IPS DF 4.7 (cell line): ENCODE results near the gene HPN.
"Not testable (repeated sequence)": the region's sequence is repeated elsewhere in the genome, so short reads cannot be mapped to it uniquely, and the experiment has no call there.

ENCODE experiments used
- DNase-seq: peaks from one replicate; pipeline ENCODE4 v3.0.0-alpha.2; 2013; ENCODE audit warnings: low spot score; ENCODE audit errors: extremely low read depth

HPN gene

DNA sequence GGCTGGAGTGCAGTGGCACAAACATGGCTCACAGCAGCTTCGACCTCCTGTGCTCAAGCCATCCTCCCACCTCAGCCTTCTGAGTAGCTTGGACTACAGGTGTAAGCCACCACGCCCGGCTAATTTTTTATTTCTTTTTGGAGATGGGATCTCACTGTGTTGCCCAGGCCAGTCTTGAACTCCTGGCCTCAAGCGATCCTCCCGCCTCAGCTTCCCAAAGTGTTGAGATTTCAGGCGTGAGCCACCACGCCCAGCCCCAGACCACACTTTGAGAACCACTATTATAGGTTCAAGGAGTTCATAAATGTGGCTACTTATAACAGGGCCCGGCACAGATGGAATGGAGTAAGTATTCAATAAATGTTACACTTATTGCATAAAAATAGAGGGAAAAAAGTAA, 14.5 kb upstream of the HPN start:
- DNase-seq: no peak

- no peak for DNase-seq
These were observed 13.5 kb upstream of the HPN start for GRCh38 chr19:35027851-35028599.

DNA sequence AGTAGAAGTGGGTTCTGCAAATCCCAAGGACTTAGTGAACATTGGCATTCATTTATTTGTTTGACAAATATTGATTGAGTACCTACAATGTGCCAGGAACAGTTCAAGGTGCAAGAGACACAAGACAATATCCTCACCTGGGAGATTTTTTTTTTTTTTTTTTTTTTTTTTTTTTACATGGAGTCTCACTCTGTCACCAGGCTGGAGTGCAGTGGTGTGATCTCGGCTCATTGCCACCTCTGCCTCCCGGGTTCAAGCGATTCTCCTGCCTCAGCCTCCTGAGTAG, 13.0 kb upstream of the HPN start:
- not testable (repeated sequence) for DNase-seq

DNA sequence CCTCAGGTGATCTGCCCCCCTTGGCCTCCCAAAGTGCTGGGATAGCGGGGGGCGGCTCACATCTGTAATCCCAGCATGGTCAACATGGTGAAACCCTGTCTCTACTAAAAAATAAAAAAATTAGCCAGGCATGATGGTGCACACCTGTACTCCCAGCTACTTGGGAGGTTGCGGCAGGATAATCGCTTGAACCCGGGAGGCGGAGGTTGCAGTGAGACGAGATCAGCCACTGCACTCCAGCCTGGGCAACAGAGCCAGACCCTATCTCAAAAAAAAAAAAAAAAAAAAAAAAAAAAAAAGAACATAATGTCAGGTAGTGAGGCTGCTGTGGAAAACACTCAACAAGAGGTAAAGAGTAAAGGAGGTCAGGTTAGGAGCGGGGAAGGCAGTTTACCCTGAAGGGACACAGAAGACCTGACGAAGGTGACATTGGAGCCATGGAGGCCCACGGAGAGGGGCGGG, 12.2 kb upstream of the HPN start:
- DNase-seq: not testable (repeated sequence)

- DNase-seq: no peak
These were observed 11.7 kb upstream of the HPN start for GRCh38 chr19:35029737-35030256.

DNA sequence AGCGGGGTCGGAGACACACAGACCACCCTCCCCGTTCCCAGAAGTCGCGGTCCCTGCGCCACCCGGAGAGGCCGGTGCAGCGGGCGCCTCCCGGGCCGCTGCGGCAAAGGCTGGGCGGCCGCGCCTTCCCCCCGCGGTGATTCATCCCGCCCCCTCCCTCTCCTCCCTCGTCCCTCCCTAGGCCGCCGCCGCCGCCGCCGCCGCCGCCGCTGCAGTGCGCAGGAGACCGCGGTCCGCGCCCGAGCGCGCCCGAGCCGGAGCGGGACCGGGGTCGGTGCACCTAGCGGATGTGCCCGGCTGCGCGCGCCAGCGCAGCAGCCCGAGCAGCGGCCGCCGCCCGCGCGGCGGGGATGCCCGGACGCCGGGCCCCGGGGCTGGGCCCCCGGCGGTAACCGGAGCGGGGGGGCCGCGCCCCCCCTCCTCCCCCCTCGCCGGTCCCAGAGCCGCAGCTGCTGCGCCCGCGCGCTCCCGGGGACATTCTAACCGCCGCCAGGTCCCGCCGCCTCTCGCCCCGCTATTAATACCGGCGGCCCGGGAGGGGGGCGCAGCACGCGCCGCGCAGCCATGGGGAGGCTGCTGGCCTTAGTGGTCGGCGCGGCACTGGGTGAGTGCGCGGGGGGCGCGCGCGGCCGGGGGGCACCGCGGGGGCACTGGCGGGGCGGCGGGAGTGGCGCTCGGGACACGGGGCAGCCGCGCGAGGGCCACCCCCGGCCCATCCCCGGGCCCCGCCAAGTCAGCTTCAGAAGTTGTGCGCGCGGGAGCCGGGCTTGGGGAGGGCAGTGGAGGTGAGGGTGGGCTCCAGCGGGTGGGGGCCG, 11.1 kb upstream of the HPN start, which contains the start of gene SCN1B:
TSS of gene SCN1B (plus strand) at position 214 of the 815 bp plus-strand sequence. CDS start at position 565, 351 bp downstream.
- no peak for DNase-seq

DNA sequence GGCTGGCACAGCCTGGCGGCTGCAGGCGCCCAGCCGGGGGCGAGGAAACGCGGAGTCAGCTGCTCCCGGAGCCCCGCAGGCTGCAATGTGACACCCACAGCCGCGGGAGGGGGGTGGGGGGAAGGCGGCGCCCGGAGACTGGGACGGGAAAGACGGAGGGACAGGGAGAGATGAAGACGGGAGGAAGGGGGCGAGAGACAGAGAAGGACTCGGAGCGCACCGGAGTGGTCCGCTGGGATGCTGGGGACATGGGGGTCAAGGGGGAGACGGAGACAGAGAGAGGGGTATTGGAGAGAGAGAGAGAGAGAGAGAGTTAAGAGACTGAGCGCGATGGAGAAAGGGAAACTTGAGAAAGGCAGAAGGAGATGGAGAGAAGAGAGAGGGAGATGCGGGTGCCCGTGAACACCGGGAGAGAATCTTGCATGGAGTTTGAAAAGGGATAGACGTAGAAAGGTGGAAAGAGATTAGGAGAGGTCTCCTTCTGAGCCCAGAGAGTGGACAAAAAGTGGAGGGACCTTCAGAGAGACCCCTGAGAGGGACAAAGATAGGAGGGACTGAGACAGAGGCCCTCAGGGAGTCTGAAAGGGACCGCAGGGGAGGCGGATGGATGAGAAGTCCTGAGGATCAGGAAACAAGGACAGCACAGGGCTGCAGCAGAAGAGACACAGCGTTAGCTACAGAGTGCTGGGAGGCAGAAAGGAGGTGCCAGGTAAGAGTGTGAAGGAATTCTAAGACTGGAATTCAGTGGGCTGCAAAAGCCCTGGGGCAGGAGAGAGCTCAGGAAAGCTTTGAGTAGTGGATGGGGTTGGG, 10.2 kb upstream of the HPN start:
- DNase-seq: no peak

- DNase-seq: no peak
These were observed 9.1 kb upstream of the HPN start for GRCh38 chr19:35032356-35032865.

GRCh38 chr19:35033067-35034004, 8.2 kb upstream of the HPN start:
- DNase-seq: no peak

DNA sequence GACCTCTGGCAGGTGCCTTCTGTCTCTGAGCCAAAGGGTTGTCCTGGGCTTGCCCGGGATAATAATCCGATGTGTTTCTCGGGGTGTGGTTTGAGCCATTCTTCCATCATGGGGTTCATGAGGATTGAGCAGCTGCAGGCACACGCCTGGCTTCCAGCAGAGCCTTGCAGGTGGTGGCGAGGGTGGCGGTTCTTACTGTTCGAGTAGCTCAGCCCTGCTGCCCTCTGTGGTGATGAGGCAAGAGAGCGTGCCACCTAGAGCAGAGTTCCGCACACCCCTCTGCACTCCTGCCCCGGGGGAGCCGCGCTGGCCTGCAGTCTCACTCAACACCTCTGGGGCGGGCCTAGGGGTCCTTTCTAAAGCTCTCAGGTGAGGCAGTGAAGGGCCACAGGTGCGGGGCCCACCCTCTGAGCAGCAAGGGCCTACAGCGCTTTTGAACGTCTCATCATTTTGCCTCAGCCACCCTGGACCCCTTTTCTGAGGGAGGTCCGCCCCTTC, 7.5 kb upstream of the HPN start:
- no peak for DNase-seq

DNA sequence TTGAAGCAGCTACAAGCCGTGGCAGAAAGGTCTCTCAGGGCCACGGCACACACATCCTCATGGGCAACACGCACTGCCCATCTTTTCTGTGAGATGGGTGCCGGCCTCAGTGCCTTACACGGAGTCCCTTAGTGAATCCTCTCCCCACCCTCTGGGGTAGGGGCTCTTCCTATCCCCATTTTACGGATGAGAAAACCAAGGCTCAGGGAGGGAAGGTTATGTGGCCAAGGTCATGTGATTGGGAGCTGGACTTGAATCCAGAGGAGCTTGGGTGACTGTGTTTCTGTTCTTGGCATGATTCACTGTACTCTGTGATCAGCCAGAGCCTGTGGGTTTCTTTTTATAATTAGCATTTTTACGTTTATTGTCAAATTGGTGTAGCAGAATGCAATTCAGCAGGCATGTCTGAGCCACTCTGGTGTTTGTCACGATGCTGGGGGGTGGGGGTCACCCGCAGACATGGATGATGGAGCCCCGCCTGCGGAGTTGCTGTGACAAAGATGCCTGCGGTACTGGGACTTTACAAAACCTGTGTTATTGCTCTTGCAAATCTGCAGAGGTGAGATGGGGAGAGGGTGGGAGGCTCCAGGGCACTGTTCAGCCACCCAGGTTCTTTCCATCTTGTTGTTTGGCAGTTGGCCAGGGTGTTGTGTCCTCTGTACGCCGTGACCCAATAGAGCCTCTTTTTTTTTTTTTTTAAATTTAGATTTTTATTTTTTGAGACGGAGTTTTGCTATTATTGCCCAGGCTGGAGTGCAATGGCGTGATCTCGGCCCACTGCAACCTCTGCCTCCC, 6.7 kb upstream of the HPN start:
- no peak for DNase-seq

- DNase-seq: no peak
These were observed 3.6 kb upstream of the HPN start for GRCh38 chr19:35037716-35038622.

DNA sequence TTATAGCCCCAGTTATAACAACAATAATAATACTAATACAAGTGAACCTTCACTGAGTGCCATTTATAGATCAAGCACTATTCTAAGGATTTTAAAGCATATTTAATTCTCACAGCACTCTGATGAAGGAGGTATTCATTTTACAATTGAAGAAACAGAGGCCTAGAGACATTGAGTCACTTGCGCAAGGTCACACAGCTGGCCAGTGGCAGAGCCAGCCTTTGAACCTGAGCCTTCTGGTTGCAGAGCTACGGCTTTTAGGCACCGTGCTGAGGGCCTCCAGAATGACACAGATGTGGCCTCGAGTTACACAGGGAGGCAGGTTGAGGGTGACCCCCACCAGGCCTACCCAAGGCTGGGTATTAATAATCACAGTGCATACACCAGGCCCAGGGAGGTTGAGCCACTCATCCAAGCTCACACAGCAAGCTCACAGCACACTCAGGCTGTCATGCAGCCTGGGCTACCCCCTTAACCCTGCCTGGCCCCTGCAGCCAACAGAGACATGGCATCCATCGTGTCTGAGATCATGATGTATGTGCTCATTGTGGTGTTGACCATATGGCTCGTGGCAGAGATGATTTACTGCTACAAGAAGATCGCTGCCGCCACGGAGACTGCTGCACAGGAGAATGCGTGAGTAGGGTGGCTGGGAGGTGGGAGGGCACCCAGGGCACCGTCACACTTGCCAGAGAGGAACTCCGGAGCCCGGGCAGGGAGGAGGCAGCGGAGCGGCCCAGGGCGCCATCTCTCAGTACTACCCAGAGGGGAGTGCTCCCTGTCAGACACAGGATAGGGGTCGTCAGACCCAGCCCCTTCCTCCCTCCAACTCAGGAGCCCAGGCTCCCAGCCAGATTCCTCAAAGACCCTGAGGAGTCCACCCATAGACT, 2.7 kb upstream of the HPN start:
- DNase-seq: no peak

GRCh38 chr19:35039881-35040825, 1.4 kb upstream of the HPN start:
- no peak for DNase-seq

DNA sequence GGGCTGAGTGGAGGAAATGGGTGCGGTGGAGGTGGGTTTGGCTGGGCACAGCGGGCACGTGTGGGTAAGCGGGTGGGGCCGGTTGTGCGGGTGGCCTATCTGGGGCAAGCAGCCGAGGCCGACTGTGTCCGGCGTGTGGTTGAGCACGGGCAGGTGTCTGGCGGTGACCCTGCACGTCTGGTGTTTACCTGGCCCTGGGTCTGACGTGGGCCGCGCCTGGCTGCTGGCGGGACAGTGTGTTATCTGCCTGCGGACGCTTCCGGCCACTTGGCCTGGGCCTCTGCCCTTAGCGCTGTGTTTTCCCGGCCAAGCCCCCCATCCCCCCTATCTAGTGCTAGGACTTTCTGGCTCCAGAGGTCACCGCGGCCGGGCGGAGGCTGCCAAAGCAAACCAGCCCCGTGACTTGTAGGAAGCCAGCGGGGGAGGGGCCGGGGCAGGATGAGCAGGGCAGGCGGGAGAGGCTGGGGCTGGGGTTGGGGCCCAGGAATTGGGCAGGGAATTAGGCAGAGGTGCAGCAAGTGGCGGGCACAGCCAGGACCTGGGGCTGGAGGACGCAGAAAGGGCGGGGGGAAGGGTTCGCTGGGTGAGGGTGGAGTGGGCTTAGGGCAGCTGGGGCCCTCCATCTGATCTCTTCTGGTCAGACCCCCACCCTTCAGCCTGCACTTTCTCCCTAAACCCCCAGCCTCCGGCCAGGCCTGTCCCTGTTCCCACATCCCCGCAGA, 534 bp upstream of the HPN start:
- DNase-seq: no peak
